Stomach smooth muscle (tissue), 2 donors: Measurements from ENCODE around the gene SLC8A1.

Experiments
- H3K27ac ChIP-seq: one replicate; pipeline ENCODE4 v1.7.0; 2013; ENCODE audit warnings: mild to moderate bottlenecking, low read length, inconsistent platforms
- H3K27me3 ChIP-seq, 2 donors: one replicate each; pipeline ENCODE4 v1.7.0; 2013; ENCODE audit warnings: low read length in 2 of 2; ENCODE audit not compliant: insufficient read depth in 2 of 2, control insufficient read depth in 1 of 2
- H3K36me3 ChIP-seq, 2 donors: one replicate each; pipeline ENCODE4 v1.7.0; 2013; ENCODE audit warnings: low read length in 2 of 2; ENCODE audit not compliant: control insufficient read depth in 2 of 2, insufficient read depth in 2 of 2
- H3K4me1 ChIP-seq: one replicate; pipeline ENCODE4 v1.7.0; 2013; ENCODE audit warnings: low read length; ENCODE audit not compliant: control insufficient read depth, insufficient read depth
- H3K4me3 ChIP-seq, 2 donors: one replicate each; pipeline ENCODE4 v1.7.0; 2013; ENCODE audit warnings: low read length in 2 of 2
- H3K9ac ChIP-seq, 2 donors: one replicate each; pipeline ENCODE4 v1.7.0; 2013; ENCODE audit warnings: low read length in 2 of 2, mild to moderate bottlenecking in 1 of 2
- H3K9me3 ChIP-seq, 2 donors: one replicate each; pipeline ENCODE4 v1.7.0; 2013; ENCODE audit warnings: low read length in 2 of 2; ENCODE audit not compliant: control insufficient read depth in 2 of 2
- donor health status: healthy.
- donor health status: Pancreatic carcinoma.

SLC8A1 gene

GRCh38 chr2:40480596-40480995, 28.7 kb upstream of the SLC8A1 start:
- Histone ChIP-seq H3K9ac (no peak overlapping the region), H3K9me3 (no peaks in the 10 kb centered on the region), H3K36me3 (no peaks in the 10 kb centered on the region), H3K4me1 (no peaks in the 10 kb centered on the region), H3K27me3 (no peaks in the 10 kb centered on the region), H3K27ac (no peak overlapping the region), H3K4me3 (no peak overlapping the region)

GRCh38 chr2:40480073-40480472, 28.2 kb upstream of the SLC8A1 start:
- Histone ChIP-seq H3K9me3 (no peaks in the 10 kb centered on the region), H3K4me1 (no peaks in the 10 kb centered on the region), H3K36me3 (no peaks in the 10 kb centered on the region), H3K27ac (no peak overlapping the region), H3K4me3 (no peak overlapping the region), H3K27me3 (no peaks in the 10 kb centered on the region), H3K9ac (no peak overlapping the region)

- H3K27ac ChIP-seq = no peak overlapping the region
- no peaks in the 10 kb centered on the region for H3K9me3 ChIP-seq
- no peaks in the 10 kb centered on the region for H3K4me1 ChIP-seq
- no peaks in the 10 kb centered on the region for H3K36me3 ChIP-seq
- no peaks in the 10 kb centered on the region for H3K27me3 ChIP-seq
- no peak overlapping the region for H3K9ac ChIP-seq
- H3K4me3 ChIP-seq = no peak overlapping the region
Measured at GRCh38 chr2:40477361-40477760, 25.5 kb upstream of the SLC8A1 start.

- no peak overlapping the region for H3K4me3 ChIP-seq
- no peaks in the 10 kb centered on the region for H3K4me1 ChIP-seq
- no peaks in the 10 kb centered on the region for H3K36me3 ChIP-seq
- no peak overlapping the region for H3K27ac ChIP-seq
- no peaks in the 10 kb centered on the region for H3K9me3 ChIP-seq
- H3K9ac ChIP-seq = no peak overlapping the region
- no peaks in the 10 kb centered on the region for H3K27me3 ChIP-seq
Measured at GRCh38 chr2:40476436-40476835, 24.5 kb upstream of the SLC8A1 start.

- no peak overlapping the region for H3K9ac ChIP-seq
- H3K27ac ChIP-seq = no peak overlapping the region
- no peaks in the 10 kb centered on the region for H3K9me3 ChIP-seq
- H3K27me3 ChIP-seq = no peaks in the 10 kb centered on the region
- H3K36me3 ChIP-seq = no peaks in the 10 kb centered on the region
- H3K4me3 ChIP-seq = no peak overlapping the region
- H3K4me1 ChIP-seq = no peaks in the 10 kb centered on the region
Measured at GRCh38 chr2:40474306-40474705, 22.4 kb upstream of the SLC8A1 start.

- no peak overlapping the region for H3K4me3 ChIP-seq
- no peaks in the 10 kb centered on the region for H3K27me3 ChIP-seq
- H3K9ac ChIP-seq = no peak overlapping the region
- no peaks in the 10 kb centered on the region for H3K4me1 ChIP-seq
- peaks cover 0 to 2% of the 10 kb centered on the region in 2 donors for H3K36me3 ChIP-seq
- no peaks in the 10 kb centered on the region for H3K9me3 ChIP-seq
- no peak overlapping the region for H3K27ac ChIP-seq
Measured at GRCh38 chr2:40471866-40472265, 20.0 kb upstream of the SLC8A1 start.

GRCh38 chr2:40470822-40471813, 19.2 kb upstream of the SLC8A1 start:
- H3K4me3 ChIP-seq = no peak overlapping the region
- no peaks in the 10 kb centered on the region for H3K4me1 ChIP-seq
- H3K27me3 ChIP-seq = no peaks in the 10 kb centered on the region
- no peaks in the 10 kb centered on the region for H3K9me3 ChIP-seq
- H3K27ac ChIP-seq = no peak overlapping the region
- peaks cover 0 to 2% of the 10 kb centered on the region in 2 donors for H3K36me3 ChIP-seq
- H3K9ac ChIP-seq = no peak overlapping the region

- no peak overlapping the region for H3K27ac ChIP-seq
- H3K9me3 ChIP-seq = no peaks in the 10 kb centered on the region
- no peaks in the 10 kb centered on the region for H3K27me3 ChIP-seq
- H3K4me3 ChIP-seq = no peak overlapping the region
- peaks cover 0 to 2% of the 10 kb centered on the region in 2 donors for H3K36me3 ChIP-seq
- H3K9ac ChIP-seq = no peak overlapping the region
- no peaks in the 10 kb centered on the region for H3K4me1 ChIP-seq
Measured at GRCh38 chr2:40466935-40467572, 15.2 kb upstream of the SLC8A1 start.

- Histone ChIP-seq H3K36me3 (peaks cover 0 to 2% of the 10 kb centered on the region in 2 donors), H3K4me1 (no peaks in the 10 kb centered on the region), H3K4me3 (no peak overlapping the region), H3K27ac (no peak overlapping the region), H3K27me3 (no peaks in the 10 kb centered on the region), H3K9ac (no peak overlapping the region), H3K9me3 (no peaks in the 10 kb centered on the region)
Measured at GRCh38 chr2:40466332-40466906, 14.5 kb upstream of the SLC8A1 start.

GRCh38 chr2:40463112-40463511, 11.2 kb upstream of the SLC8A1 start:
- H3K4me1 ChIP-seq = peaks cover 2% of the 10 kb centered on the region
- H3K27ac ChIP-seq = no peak overlapping the region
- no peaks in the 10 kb centered on the region for H3K9me3 ChIP-seq
- H3K27me3 ChIP-seq = no peaks in the 10 kb centered on the region
- no peaks in the 10 kb centered on the region for H3K36me3 ChIP-seq
- H3K4me3 ChIP-seq = no peak overlapping the region
- no peak overlapping the region for H3K9ac ChIP-seq
